ENCODE data around the gene CYTH1. TPM values are rescaled to one million over a fixed set of nuclear protein-coding genes. Genes with fewer than 3 reads are reported as not detected.

Gene CYTH1
- total RNA-seq, 4 donors from 2014 or later: 88.3 to 262 (median 109) TPM

DNA sequence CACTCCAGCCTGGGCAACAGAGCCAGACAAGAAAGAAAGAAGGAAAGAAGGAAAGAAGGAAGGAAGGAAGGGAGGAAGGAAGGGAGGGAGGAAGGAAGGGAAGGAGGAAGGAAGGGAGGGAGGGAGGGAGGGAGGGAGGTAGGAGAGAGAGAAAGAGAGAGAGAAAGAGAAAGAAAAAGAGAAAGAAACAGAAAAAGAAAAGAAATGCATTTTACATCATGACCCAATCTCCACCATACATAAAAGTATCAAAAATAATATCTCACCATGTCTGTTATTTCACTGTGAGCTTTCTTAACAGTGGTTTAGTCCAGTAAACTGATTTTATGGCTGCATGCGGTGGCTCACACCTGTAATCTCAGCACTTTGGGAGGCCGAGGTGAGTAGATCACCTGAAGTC is 70.0 kb downstream of the CYTH1 start:
- Histone ChIP-seq H3K4me1 (peaks cover 6 to 41% (median 33%) of the 10 kb centered on the region in 4 donors), H3K4me3 (no peak overlapping the region), H3K9me3 (no peaks in the 10 kb centered on the region), H3K36me3 (peaks cover 0 to 18% (median 0%) of the 10 kb centered on the region in 3 donors), H3K27ac (no peak overlapping the region), H3K27me3 (no peaks in the 10 kb centered on the region)
- DNase-seq: no peak
- TF ChIP-seq POLR2A (IDR thresholded peaks at IDR 0.05): no peak
- TF ChIP-seq, protein P1, sequence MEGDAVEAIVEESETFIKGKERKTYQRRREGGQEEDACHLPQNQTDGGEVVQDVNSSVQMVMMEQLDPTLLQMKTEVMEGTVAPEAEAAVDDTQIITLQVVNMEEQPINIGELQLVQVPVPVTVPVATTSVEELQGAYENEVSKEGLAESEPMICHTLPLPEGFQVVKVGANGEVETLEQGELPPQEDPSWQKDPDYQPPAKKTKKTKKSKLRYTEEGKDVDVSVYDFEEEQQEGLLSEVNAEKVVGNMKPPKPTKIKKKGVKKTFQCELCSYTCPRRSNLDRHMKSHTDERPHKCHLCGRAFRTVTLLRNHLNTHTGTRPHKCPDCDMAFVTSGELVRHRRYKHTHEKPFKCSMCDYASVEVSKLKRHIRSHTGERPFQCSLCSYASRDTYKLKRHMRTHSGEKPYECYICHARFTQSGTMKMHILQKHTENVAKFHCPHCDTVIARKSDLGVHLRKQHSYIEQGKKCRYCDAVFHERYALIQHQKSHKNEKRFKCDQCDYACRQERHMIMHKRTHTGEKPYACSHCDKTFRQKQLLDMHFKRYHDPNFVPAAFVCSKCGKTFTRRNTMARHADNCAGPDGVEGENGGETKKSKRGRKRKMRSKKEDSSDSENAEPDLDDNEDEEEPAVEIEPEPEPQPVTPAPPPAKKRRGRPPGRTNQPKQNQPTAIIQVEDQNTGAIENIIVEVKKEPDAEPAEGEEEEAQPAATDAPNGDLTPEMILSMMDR (IDR thresholded peaks at IDR 0.05): no peak

GRCh38 chr17:78710607-78711006 is 71.5 kb downstream of the CYTH1 start:
- H3K27me3 ChIP-seq: no peaks in the 10 kb centered on the region
- no peak for TF ChIP-seq POLR2A (IDR thresholded peaks at IDR 0.05)
- TF ChIP-seq, protein P1 (IDR thresholded peaks at IDR 0.05): no peak
- no peak for DNase-seq
- H3K27ac ChIP-seq: peak overlapping the region in 1 of 4 donors; percentile 6
- peaks cover 0 to 32% (median 0%) of the 10 kb centered on the region in 3 donors for H3K36me3 ChIP-seq
- H3K9me3 ChIP-seq: no peaks in the 10 kb centered on the region
- peaks cover 0 to 29% (median 25%) of the 10 kb centered on the region in 4 donors for H3K4me1 ChIP-seq
- no peak overlapping the region for H3K4me3 ChIP-seq

GRCh38 chr17:78709751-78710181 is 72.3 kb downstream of the CYTH1 start:
- TF ChIP-seq, protein P1 (IDR thresholded peaks at IDR 0.05): no peak
- TF ChIP-seq POLR2A (IDR thresholded peaks at IDR 0.05): no peak
- no peak for DNase-seq
- Histone ChIP-seq H3K9me3 (no peaks in the 10 kb centered on the region), H3K4me3 (no peak overlapping the region), H3K27me3 (no peaks in the 10 kb centered on the region), H3K27ac (peak overlapping the region in 1 of 4 donors; percentile 63), H3K4me1 (peaks cover 0 to 22% (median 20%) of the 10 kb centered on the region in 4 donors), H3K36me3 (peaks cover 0 to 40% (median 0%) of the 10 kb centered on the region in 3 donors)

GRCh38 chr17:78709119-78709681 is 72.9 kb downstream of the CYTH1 start:
- no peak for DNase-seq
- Histone ChIP-seq H3K4me3 (no peak overlapping the region), H3K27me3 (no peaks in the 10 kb centered on the region), H3K27ac (peak overlapping the region in 1 of 4 donors; percentile 63), H3K9me3 (no peaks in the 10 kb centered on the region), H3K4me1 (peaks cover 0 to 22% (median 17%) of the 10 kb centered on the region in 4 donors), H3K36me3 (peaks cover 0 to 44% (median 0%) of the 10 kb centered on the region in 3 donors)
- TF ChIP-seq POLR2A (IDR thresholded peaks at IDR 0.05): no peak
- TF ChIP-seq, protein P1 (IDR thresholded peaks at IDR 0.05): no peak

- TF ChIP-seq, protein P1 (IDR thresholded peaks at IDR 0.05): peak; percentile 43 to 84 (median 72)
- TF ChIP-seq POLR2A (IDR thresholded peaks at IDR 0.05): no peak
- H3K4me1 ChIP-seq: peaks cover 0 to 21% (median 16%) of the 10 kb centered on the region in 4 donors
- peak overlapping the region in 1 of 4 donors; percentile 63 for H3K27ac ChIP-seq
- no peak overlapping the region for H3K4me3 ChIP-seq
- no peaks in the 10 kb centered on the region for H3K9me3 ChIP-seq
- peaks cover 0 to 51% (median 0%) of the 10 kb centered on the region in 3 donors for H3K36me3 ChIP-seq
- DNase-seq: peak; percentile 52 to 80 (median 74)
- H3K27me3 ChIP-seq: no peaks in the 10 kb centered on the region
Observed at GRCh38 chr17:78708510-78708973, 73.5 kb downstream of the CYTH1 start.

Measured in Peyer's patch (tissue), 4 donors.